Heart left ventricle (tissue), 13 donors: ENCODE results near the gene IKZF4.

ENCODE experiments used
- POLR2A ChIP-seq, 2 donors: fragments of 450-650 bp; IDR thresholded peaks; one replicate each; pipeline ENCODE4 v1.6.1; 2017; ENCODE audit warnings: antibody characterized with exemption in 2 of 2, mild to moderate bottlenecking in 2 of 2, moderate library complexity in 2 of 2
- TF ChIP-seq, protein P1 (sequence below), 12 donors: fragments of 200-600 bp; sonication (generic) in 4 of 12; IDR thresholded peaks; one replicate each; pipeline versions ENCODE4 v1.5.0 to v1.8.0; 2018 to 2022; ENCODE audit warnings: antibody characterized with exemption in 12 of 12, mild to moderate bottlenecking in 5 of 12
- donor health status: ischemic (EF 13 %, LVEDD 7.1; RV severe dilation, severe dysfunction).
- donor health status: DM: no; HTN: yes; CAD: no.
- donor health status: DM: no; HTN: no; CAD: no.
- donor health status: ischemic (EF 25% LVEDD 6.9; RV normal size, moderate dysfunction).
- donor health status: ischemic (EF 25% LVEDD 5.7; RV mildly dilated, moderate dysfunction).
- donor health status: ischemic (EF 35%, LVEDD 5.7; RV mildly dilated, moderate dysfunction).
- donor health status: nonischemic (EF 11% LVEDD 7.7; RV severe dilation, severe dysfunction).
- donor health status: DM: yes; HTN: yes; CAD: no.
- donor health status: PGD.
- donor health status: ischemic (EF 29% LVEDD 5.4; RV normal size, mild dysfunction).
- donor health status: nonischemic (EF 23%, LVEDD 6.1; RV moderate dilation, normal function).

DNA sequence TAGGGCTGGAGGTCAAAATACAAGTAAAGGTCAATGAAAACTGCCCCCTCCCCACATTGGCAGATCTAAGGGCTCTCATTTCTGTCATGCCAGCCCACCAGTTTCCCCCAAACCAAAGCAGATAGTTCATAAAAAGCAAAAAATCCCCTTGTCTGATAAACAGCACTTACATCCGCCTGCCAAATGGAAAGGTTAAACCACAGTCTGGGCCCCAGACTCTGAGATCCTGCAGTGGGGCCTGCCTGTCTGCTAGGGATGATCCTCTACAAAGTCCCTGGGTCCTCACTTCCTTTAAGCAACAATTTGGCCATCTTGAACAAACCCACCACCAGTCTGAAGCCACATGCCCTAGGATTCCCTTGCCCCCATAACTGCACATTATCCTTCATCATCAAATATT lies 11.1 kb downstream of the IKZF4 start:
- TF ChIP-seq, protein P1, sequence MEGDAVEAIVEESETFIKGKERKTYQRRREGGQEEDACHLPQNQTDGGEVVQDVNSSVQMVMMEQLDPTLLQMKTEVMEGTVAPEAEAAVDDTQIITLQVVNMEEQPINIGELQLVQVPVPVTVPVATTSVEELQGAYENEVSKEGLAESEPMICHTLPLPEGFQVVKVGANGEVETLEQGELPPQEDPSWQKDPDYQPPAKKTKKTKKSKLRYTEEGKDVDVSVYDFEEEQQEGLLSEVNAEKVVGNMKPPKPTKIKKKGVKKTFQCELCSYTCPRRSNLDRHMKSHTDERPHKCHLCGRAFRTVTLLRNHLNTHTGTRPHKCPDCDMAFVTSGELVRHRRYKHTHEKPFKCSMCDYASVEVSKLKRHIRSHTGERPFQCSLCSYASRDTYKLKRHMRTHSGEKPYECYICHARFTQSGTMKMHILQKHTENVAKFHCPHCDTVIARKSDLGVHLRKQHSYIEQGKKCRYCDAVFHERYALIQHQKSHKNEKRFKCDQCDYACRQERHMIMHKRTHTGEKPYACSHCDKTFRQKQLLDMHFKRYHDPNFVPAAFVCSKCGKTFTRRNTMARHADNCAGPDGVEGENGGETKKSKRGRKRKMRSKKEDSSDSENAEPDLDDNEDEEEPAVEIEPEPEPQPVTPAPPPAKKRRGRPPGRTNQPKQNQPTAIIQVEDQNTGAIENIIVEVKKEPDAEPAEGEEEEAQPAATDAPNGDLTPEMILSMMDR (IDR thresholded peaks at IDR 0.05) = no peak
- TF ChIP-seq POLR2A (IDR thresholded peaks at IDR 0.05) = no peak
